GM19468 (cell line): ENCODE data around the gene ABCB10.
"Not testable (repeated sequence)": the region's sequence is repeated elsewhere in the genome, so short reads cannot be mapped to it uniquely, and the experiment has no call there.

Source experiments
- ATAC-seq: cut with Tn5 transposase; IDR thresholded peaks from one replicate; pipeline ENCODE4 v1.9.1; 2021; ENCODE audit warnings: mild to moderate bottlenecking, moderate library complexity, moderate number of reproducible peaks; ENCODE audit not compliant: unreplicated experiment; ENCODE audit errors: extremely low read depth

Gene ABCB10

GRCh38 chr1:229558460-229559335 lies at the start of gene ABCB10:
ABCB10 (minus strand) TSS chr1:229558707; CDS start chr1:229558652, 55 bp downstream.
- peak; percentile 63 for ATAC-seq

GRCh38 chr1:229607370-229607769 lies 48.9 kb upstream of the ABCB10 start:
- ATAC-seq = no peak

- no peak for ATAC-seq
These were observed 45.0 kb upstream of the ABCB10 start for GRCh38 chr1:229603371-229604005.

GRCh38 chr1:229600229-229600628 lies 41.7 kb upstream of the ABCB10 start:
- no peak for ATAC-seq

- no peak for ATAC-seq
These were observed 40.9 kb upstream of the ABCB10 start for GRCh38 chr1:229599218-229599954.

- ATAC-seq = no peak
These were observed 39.4 kb upstream of the ABCB10 start for GRCh38 chr1:229597877-229598276.

- no peak for ATAC-seq
These were observed 38.6 kb upstream of the ABCB10 start for GRCh38 chr1:229596925-229597699.

GRCh38 chr1:229595876-229596275 lies 37.4 kb upstream of the ABCB10 start:
- not testable (repeated sequence) for ATAC-seq

- ATAC-seq = no peak
These were observed 35.9 kb upstream of the ABCB10 start for GRCh38 chr1:229594227-229595008.

GRCh38 chr1:229593800-229594199 lies 35.3 kb upstream of the ABCB10 start:
- ATAC-seq = no peak

- no peak for ATAC-seq
These were observed 31.6 kb upstream of the ABCB10 start for GRCh38 chr1:229590119-229590518.

GRCh38 chr1:229585338-229585737 lies 26.8 kb upstream of the ABCB10 start:
- ATAC-seq = no peak

GRCh38 chr1:229582715-229583114 lies 24.2 kb upstream of the ABCB10 start:
- no peak for ATAC-seq

- ATAC-seq = no peak
These were observed 23.6 kb upstream of the ABCB10 start for GRCh38 chr1:229582011-229582694.

GRCh38 chr1:229581485-229581884 lies 23.0 kb upstream of the ABCB10 start:
- no peak for ATAC-seq

GRCh38 chr1:229579059-229579673 lies 20.7 kb upstream of the ABCB10 start:
- no peak for ATAC-seq

- no peak for ATAC-seq
These were observed 19.9 kb upstream of the ABCB10 start for GRCh38 chr1:229578168-229579058.
